GM12878 (cell line): ENCODE data around the gene CLASRP.

Source experiments
- BCL11A ChIP-seq: IDR thresholded peaks from 2 replicates; pipeline ENCODE4 v1.6.1; 2011; ENCODE audit warnings: low read depth, low read length
- EZH2 ChIP-seq: IDR thresholded peaks from 2 replicates; pipeline ENCODE4 v1.6.1; 2012; ENCODE audit warnings: low read depth, mild to moderate bottlenecking, control low read depth, inconsistent platforms, low read length, borderline replicate concordance; ENCODE audit not compliant: control insufficient read depth
- FOXK2 ChIP-seq: fragments of 450-650 bp; IDR thresholded peaks from 2 replicates; pipeline ENCODE4 v1.6.1; 2017; ENCODE audit warnings: mild to moderate bottlenecking, moderate library complexity
- HCFC1 ChIP-seq: fragments of 150-350 bp; IDR thresholded peaks from 2 replicates; pipeline ENCODE4 v1.6.1; 2014; ENCODE audit warnings: low read length
- PAX8 ChIP-seq: fragments of 450-650 bp; IDR thresholded peaks from 2 replicates; pipeline ENCODE4 v1.6.1; 2017; ENCODE audit warnings: mild to moderate bottlenecking, moderate library complexity
- SMC3 ChIP-seq: IDR thresholded peaks from 2 replicates; pipeline ENCODE4 v1.6.1; 2011; ENCODE audit warnings: low read length, improper control_type of control experiment, borderline replicate concordance
- SPI1 ChIP-seq: IDR thresholded peaks from 2 replicates; pipeline ENCODE4 v1.6.1; 2011; ENCODE audit warnings: low read depth, mild to moderate bottlenecking, low read length, moderate library complexity, borderline replicate concordance; ENCODE audit not compliant: insufficient read depth
- TF ChIP-seq, protein P1 (sequence below): fragments of 450-650 bp; IDR thresholded peaks from 2 replicates; pipeline ENCODE4 v1.6.1; 2017; ENCODE audit warnings: mild to moderate bottlenecking, moderate library complexity
- TF ChIP-seq, protein P2 (sequence below): IDR thresholded peaks from 2 replicates; pipeline ENCODE4 v1.6.1; 2012; ENCODE audit warnings: mild to moderate bottlenecking, low read depth, low read length
- TF ChIP-seq, protein P3 (sequence below), 3 experiments: IDR thresholded peaks in 2 of 3; conservative IDR thresholded peaks in 1 of 3; 2 replicates each; pipeline ENCODE4 v1.5.1; 2011; ENCODE audit warnings: low read depth in 3 of 3, low read length in 3 of 3, mild to moderate bottlenecking in 3 of 3, control low read depth in 2 of 3, moderate library complexity in 2 of 3, inconsistent platforms in 1 of 3, mixed read lengths in 1 of 3; ENCODE audit not compliant: control insufficient read depth in 2 of 3, insufficient read depth in 1 of 3; ENCODE audit errors: extremely low read depth in 1 of 3
- TF ChIP-seq, protein P4 (sequence below): IDR thresholded peaks from 2 replicates; pipeline ENCODE4 v1.6.1; 2011; ENCODE audit warnings: mild to moderate bottlenecking, low read depth, low read length, moderate library complexity; ENCODE audit not compliant: insufficient replicate concordance

DNA sequence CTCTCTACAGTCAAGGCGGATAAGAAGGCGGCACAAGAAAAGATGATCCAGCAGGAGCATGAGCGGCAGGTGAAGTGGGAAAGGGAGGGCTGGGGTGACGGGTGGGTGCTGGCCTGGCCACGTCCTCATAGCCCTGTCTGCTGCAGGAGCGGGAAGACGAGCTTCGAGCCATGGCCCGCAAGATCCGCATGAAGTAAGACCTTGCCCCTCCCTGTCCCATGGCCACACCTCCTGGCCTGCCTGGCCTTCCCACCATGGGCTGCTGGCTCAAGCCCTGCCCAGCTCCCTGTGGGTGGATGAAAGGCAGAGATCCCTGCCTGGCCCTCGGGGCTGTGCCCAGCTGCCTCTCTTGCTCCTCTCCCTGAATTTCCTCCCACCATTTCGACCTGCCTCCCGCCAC is 30.2 kb downstream of the CLASRP start:
- TF ChIP-seq PAX8 (no peak), BCL11A (no peak), FOXK2 (no peak), SPI1 (no peak), EZH2 (no peak), SMC3 (no peak), HCFC1 (no peak)
- TF ChIP-seq, protein P1, sequence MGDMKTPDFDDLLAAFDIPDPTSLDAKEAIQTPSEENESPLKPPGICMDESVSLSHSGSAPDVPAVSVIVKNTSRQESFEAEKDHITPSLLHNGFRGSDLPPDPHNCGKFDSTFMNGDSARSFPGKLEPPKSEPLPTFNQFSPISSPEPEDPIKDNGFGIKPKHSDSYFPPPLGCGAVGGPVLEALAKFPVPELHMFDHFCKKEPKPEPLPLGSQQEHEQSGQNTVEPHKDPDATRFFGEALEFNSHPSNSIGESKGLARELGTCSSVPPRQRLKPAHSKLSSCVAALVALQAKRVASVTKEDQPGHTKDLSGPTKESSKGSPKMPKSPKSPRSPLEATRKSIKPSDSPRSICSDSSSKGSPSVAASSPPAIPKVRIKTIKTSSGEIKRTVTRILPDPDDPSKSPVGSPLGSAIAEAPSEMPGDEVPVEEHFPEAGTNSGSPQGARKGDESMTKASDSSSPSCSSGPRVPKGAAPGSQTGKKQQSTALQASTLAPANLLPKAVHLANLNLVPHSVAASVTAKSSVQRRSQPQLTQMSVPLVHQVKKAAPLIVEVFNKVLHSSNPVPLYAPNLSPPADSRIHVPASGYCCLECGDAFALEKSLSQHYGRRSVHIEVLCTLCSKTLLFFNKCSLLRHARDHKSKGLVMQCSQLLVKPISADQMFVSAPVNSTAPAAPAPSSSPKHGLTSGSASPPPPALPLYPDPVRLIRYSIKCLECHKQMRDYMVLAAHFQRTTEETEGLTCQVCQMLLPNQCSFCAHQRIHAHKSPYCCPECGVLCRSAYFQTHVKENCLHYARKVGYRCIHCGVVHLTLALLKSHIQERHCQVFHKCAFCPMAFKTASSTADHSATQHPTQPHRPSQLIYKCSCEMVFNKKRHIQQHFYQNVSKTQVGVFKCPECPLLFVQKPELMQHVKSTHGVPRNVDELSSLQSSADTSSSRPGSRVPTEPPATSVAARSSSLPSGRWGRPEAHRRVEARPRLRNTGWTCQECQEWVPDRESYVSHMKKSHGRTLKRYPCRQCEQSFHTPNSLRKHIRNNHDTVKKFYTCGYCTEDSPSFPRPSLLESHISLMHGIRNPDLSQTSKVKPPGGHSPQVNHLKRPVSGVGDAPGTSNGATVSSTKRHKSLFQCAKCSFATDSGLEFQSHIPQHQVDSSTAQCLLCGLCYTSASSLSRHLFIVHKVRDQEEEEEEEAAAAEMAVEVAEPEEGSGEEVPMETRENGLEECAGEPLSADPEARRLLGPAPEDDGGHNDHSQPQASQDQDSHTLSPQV: no peak
- TF ChIP-seq, protein P2, sequence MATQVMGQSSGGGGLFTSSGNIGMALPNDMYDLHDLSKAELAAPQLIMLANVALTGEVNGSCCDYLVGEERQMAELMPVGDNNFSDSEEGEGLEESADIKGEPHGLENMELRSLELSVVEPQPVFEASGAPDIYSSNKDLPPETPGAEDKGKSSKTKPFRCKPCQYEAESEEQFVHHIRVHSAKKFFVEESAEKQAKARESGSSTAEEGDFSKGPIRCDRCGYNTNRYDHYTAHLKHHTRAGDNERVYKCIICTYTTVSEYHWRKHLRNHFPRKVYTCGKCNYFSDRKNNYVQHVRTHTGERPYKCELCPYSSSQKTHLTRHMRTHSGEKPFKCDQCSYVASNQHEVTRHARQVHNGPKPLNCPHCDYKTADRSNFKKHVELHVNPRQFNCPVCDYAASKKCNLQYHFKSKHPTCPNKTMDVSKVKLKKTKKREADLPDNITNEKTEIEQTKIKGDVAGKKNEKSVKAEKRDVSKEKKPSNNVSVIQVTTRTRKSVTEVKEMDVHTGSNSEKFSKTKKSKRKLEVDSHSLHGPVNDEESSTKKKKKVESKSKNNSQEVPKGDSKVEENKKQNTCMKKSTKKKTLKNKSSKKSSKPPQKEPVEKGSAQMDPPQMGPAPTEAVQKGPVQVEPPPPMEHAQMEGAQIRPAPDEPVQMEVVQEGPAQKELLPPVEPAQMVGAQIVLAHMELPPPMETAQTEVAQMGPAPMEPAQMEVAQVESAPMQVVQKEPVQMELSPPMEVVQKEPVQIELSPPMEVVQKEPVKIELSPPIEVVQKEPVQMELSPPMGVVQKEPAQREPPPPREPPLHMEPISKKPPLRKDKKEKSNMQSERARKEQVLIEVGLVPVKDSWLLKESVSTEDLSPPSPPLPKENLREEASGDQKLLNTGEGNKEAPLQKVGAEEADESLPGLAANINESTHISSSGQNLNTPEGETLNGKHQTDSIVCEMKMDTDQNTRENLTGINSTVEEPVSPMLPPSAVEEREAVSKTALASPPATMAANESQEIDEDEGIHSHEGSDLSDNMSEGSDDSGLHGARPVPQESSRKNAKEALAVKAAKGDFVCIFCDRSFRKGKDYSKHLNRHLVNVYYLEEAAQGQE: no peak
- TF ChIP-seq, protein P3, sequence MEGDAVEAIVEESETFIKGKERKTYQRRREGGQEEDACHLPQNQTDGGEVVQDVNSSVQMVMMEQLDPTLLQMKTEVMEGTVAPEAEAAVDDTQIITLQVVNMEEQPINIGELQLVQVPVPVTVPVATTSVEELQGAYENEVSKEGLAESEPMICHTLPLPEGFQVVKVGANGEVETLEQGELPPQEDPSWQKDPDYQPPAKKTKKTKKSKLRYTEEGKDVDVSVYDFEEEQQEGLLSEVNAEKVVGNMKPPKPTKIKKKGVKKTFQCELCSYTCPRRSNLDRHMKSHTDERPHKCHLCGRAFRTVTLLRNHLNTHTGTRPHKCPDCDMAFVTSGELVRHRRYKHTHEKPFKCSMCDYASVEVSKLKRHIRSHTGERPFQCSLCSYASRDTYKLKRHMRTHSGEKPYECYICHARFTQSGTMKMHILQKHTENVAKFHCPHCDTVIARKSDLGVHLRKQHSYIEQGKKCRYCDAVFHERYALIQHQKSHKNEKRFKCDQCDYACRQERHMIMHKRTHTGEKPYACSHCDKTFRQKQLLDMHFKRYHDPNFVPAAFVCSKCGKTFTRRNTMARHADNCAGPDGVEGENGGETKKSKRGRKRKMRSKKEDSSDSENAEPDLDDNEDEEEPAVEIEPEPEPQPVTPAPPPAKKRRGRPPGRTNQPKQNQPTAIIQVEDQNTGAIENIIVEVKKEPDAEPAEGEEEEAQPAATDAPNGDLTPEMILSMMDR (IDR thresholded peaks at IDR 0.05 in 2 of 3, conservative IDR thresholded peaks at IDR 0.05 in 1 of 3; ENCODE audit: control insufficient read depth in 2 of 3, extremely low read depth in 1 of 3, insufficient read depth in 1 of 3, low read depth in 3 of 3, low read length in 3 of 3): no peak
- TF ChIP-seq, protein P4, sequence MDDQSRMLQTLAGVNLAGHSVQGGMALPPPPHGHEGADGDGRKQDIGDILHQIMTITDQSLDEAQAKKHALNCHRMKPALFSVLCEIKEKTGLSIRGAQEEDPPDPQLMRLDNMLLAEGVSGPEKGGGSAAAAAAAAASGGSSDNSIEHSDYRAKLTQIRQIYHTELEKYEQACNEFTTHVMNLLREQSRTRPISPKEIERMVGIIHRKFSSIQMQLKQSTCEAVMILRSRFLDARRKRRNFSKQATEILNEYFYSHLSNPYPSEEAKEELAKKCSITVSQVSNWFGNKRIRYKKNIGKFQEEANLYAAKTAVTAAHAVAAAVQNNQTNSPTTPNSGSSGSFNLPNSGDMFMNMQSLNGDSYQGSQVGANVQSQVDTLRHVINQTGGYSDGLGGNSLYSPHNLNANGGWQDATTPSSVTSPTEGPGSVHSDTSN: no peak
